Omental fat pad (tissue), 4 donors: ENCODE measurements around the gene SLCO6A1. TPM values are rescaled to one million over a fixed set of nuclear protein-coding genes. Genes with fewer than 3 reads are reported as not detected.

ENCODE experiments used
- ATAC-seq: fragments of 150-250 bp; one replicate; pipeline ENCODE4 v1.9.1; 2016; ENCODE audit warnings: mild to moderate bottlenecking, moderate library complexity; ENCODE audit not compliant: low FRiP score
- DNase-seq: peaks from one replicate; pipeline ENCODE4 v3.0.0-alpha.2; 2019; ENCODE audit warnings: low spot score
- CTCF ChIP-seq, 3 donors: fragments of 450-650 bp; IDR thresholded peaks; one replicate each; pipeline ENCODE4 v1.5.1; 2016 to 2017; ENCODE audit warnings: antibody characterized with exemption in 3 of 3, mild to moderate bottlenecking in 3 of 3, moderate library complexity in 2 of 3
- total RNA-seq, 4 donors: library from RNA; depleted of rRNA; stranded (reverse); fragments of >200 nt; gene quantifications; one replicate each; pipeline ENCODE4 v1.1.0, GENCODE V29; 2016

SLCO6A1 gene
- total RNA-seq, 4 donors from 2014 or later: not detected

- ATAC-seq (no peak), DNase-seq (no peak)
- no peak for TF ChIP-seq CTCF (IDR thresholded peaks at IDR 0.05)
Measured at GRCh38 chr5:102451082-102451481, 47.7 kb downstream of the SLCO6A1 start.

GRCh38 chr5:102450313-102450990, 48.3 kb downstream of the SLCO6A1 start:
- DNase-seq (no peak), ATAC-seq (no peak)
- no peak for TF ChIP-seq CTCF (IDR thresholded peaks at IDR 0.05)

- no peak for TF ChIP-seq CTCF (IDR thresholded peaks at IDR 0.05)
- ATAC-seq: no peak
- no peak for DNase-seq
Measured at GRCh38 chr5:102433473-102433872, 65.3 kb downstream of the SLCO6A1 start.

- DNase-seq (no peak), ATAC-seq (no peak)
- TF ChIP-seq CTCF (IDR thresholded peaks at IDR 0.05): no peak
Measured at GRCh38 chr5:102421647-102422046, 77.2 kb downstream of the SLCO6A1 start.

GRCh38 chr5:102418531-102418930, 80.3 kb downstream of the SLCO6A1 start:
- no peak for ATAC-seq
- no peak for TF ChIP-seq CTCF (IDR thresholded peaks at IDR 0.05)
- DNase-seq: no peak

- no peak for TF ChIP-seq CTCF (IDR thresholded peaks at IDR 0.05)
- DNase-seq: no peak
- ATAC-seq: no peak
Measured at GRCh38 chr5:102414448-102414847, 84.4 kb downstream of the SLCO6A1 start.

- ATAC-seq: no peak
- no peak for DNase-seq
- TF ChIP-seq CTCF (IDR thresholded peaks at IDR 0.05): no peak
Measured at GRCh38 chr5:102388235-102388634, 110.6 kb downstream of the SLCO6A1 start.
